GM12878 (cell line): ENCODE data around the gene COX19. TPM values are rescaled to one million over a fixed set of nuclear protein-coding genes. Genes with fewer than 3 reads are reported as not detected.

Source experiments
- ATAC-seq: fragments of 200-7000 bp; cut with Tn5 transposase; 3 replicates; pipeline ENCODE4 v1.9.1; 2020; ENCODE audit warnings: mild to moderate bottlenecking, moderate library complexity
- BruUV-seq: library from RNA; stranded (reverse); fragments of 400-500 nt; replicated peaks from 2 replicates; lab custom pipeline; 2021; lab: Mats Ljungman, UMichigan
- CTCF ChIA-PET: fragments of 300-600 bp; sonication (Branson Sonifier 250); formaldehyde crosslinking; extraction: SDS; loops from one replicate; lab custom pipeline; 2021; ENCODE audit warnings: inconsistent platforms; lab: Yijun Ruan, JAX
- POLR2A ChIA-PET: fragments of 350-600 bp; formaldehyde crosslinking; extraction: SDS; loops from one replicate; lab custom pipeline; 2021; ENCODE audit warnings: inconsistent platforms; lab: Charles Lee
- RAD21 ChIA-PET: fragments of 300-600 bp; sonication (Branson Sonifier 250); formaldehyde crosslinking; loops from one replicate; lab custom pipeline; 2023; ENCODE audit warnings: antibody characterized with exemption; ENCODE audit not compliant: unreplicated experiment; lab: Charles Lee
- SMC1A ChIA-PET: fragments of 300-600 bp; sonication (Branson Sonifier 250); formaldehyde crosslinking; loops from one replicate; lab custom pipeline; 2023; ENCODE audit not compliant: unreplicated experiment, uncharacterized antibody; lab: Charles Lee
- DNase-seq: peaks from one replicate; pipeline ENCODE4 v3.0.0-alpha.2; 2011; ENCODE audit warnings: low read depth, low spot score
- FAIRE-seq: peaks from 3 replicates; lab custom pipeline; 2011; peaks lifted over from hg19 to GRCh38; lab: Jason Lieb, UNC
- H2AFZ ChIP-seq: 2 replicates; pipeline ENCODE4 v1.6.0; 2011; ENCODE audit warnings: low read depth, low read length, control low read depth; ENCODE audit not compliant: control insufficient read depth
- H3K27ac ChIP-seq: 2 replicates; pipeline ENCODE4 v1.5.1; 2011; ENCODE audit warnings: control low read depth; ENCODE audit not compliant: control insufficient read depth, insufficient read depth
- H3K27me3 ChIP-seq, 2 experiments: replicated peaks in 1 of 2; 2 replicates each; pipeline versions ENCODE4 v1.6.0 to v1.6.1; 2011; ENCODE audit warnings: low read length in 1 of 2; ENCODE audit not compliant: control insufficient read depth in 2 of 2, insufficient read depth in 2 of 2
- H3K36me3 ChIP-seq, 2 experiments: 2 replicates each; pipeline ENCODE4 v1.5.1; 2011; ENCODE audit warnings: low read length in 1 of 2; ENCODE audit not compliant: control insufficient read depth in 2 of 2, insufficient read depth in 2 of 2
- H3K4me1 ChIP-seq: 2 replicates; pipeline ENCODE4 v1.6.1; 2011; ENCODE audit warnings: mild to moderate bottlenecking, low read length, moderate library complexity, mixed read lengths; ENCODE audit not compliant: control insufficient read depth, insufficient read depth
- H3K4me2 ChIP-seq: 2 replicates; pipeline ENCODE4 v1.6.0; 2011; ENCODE audit warnings: control low read depth; ENCODE audit not compliant: control insufficient read depth, insufficient read depth
- H3K4me3 ChIP-seq: fragments of 200-600 bp; sonication (generic); 2 replicates; pipeline ENCODE4 v1.5.1; 2016
- H3K79me2 ChIP-seq: 2 replicates; pipeline ENCODE4 v1.6.0; 2011; ENCODE audit warnings: low read length; ENCODE audit not compliant: control insufficient read depth, insufficient read depth
- H3K9ac ChIP-seq: 2 replicates; pipeline ENCODE4 v1.8.0; 2011; ENCODE audit warnings: low read length, control low read depth, mixed read lengths; ENCODE audit not compliant: control insufficient read depth, insufficient read depth
- H3K9me3 ChIP-seq: replicated peaks from 3 replicates; pipeline ENCODE4 v1.5.1; 2011; ENCODE audit warnings: mild to moderate bottlenecking, low read length; ENCODE audit not compliant: control insufficient read depth, insufficient read depth
- H4K20me1 ChIP-seq: 2 replicates; pipeline ENCODE4 v1.6.0; 2011; ENCODE audit not compliant: control insufficient read depth, insufficient read depth
- CTCF ChIP-seq, 3 experiments: IDR thresholded peaks in 2 of 3; conservative IDR thresholded peaks in 1 of 3; 2 replicates each; pipeline ENCODE4 v1.5.1; 2011; ENCODE audit warnings: low read depth in 3 of 3, low read length in 3 of 3, mild to moderate bottlenecking in 3 of 3, control low read depth in 2 of 3, moderate library complexity in 2 of 3, inconsistent platforms in 1 of 3, mixed read lengths in 1 of 3; ENCODE audit not compliant: control insufficient read depth in 2 of 3, insufficient read depth in 1 of 3; ENCODE audit errors: extremely low read depth in 1 of 3
- FOXK2 ChIP-seq: fragments of 450-650 bp; IDR thresholded peaks from 2 replicates; pipeline ENCODE4 v1.6.1; 2017; ENCODE audit warnings: mild to moderate bottlenecking, moderate library complexity
- GABPA ChIP-seq: IDR thresholded peaks from 2 replicates; pipeline ENCODE4 v1.6.1; 2014; ENCODE audit warnings: antibody characterized with exemption, low read depth, mild to moderate bottlenecking, inconsistent platforms
- POLR2A ChIP-seq: IDR thresholded peaks from 2 replicates; pipeline ENCODE4 v1.6.1; 2011; ENCODE audit warnings: low read depth, mild to moderate bottlenecking, low read length
- POLR2AphosphoS2 ChIP-seq: IDR thresholded peaks from 2 replicates; pipeline ENCODE4 v1.6.1; 2011; ENCODE audit warnings: low read depth, mild to moderate bottlenecking, low read length, improper control_type of control experiment, moderate library complexity
- POLR2AphosphoS5 ChIP-seq: IDR thresholded peaks from 2 replicates; pipeline ENCODE4 v1.6.1; 2011; ENCODE audit warnings: mild to moderate bottlenecking, low read length, inconsistent platforms
- TCF12 ChIP-seq: IDR thresholded peaks from 2 replicates; pipeline ENCODE4 v1.6.1; 2011; ENCODE audit warnings: low read depth, mild to moderate bottlenecking, low read length
- ZBTB40 ChIP-seq: fragments of 450-650 bp; IDR thresholded peaks from 2 replicates; pipeline ENCODE4 v1.6.1; 2016; ENCODE audit warnings: mild to moderate bottlenecking, moderate library complexity, borderline replicate concordance
- WGBS: methylation state at CpG from one replicate; pipeline ENCODE4 v1.1.6; 2016; ENCODE audit warnings: low lambda C conversion rate; ENCODE audit not compliant: insufficient replicate concordance, insufficient coverage; ENCODE audit errors: missing lambda C conversion rate; 5-methylcytosine and 5-hydroxymethylcytosine counted together
- in situ Hi-C: fragments of 300-500 bp; cut with MboI; formaldehyde crosslinking; loops from 9 replicates; pipeline ENCODE4 v1.14.3; 2018; ENCODE audit warnings: mixed read lengths
- intact Hi-C: fragments of 100-400 bp; cut with micrococcal nuclease; formaldehyde crosslinking; loops from one replicate; pipeline ENCODE4 v1.14.2; 2022; ENCODE audit not compliant: unreplicated experiment
- polyA plus RNA-seq, 11 experiments: library from polyadenylated mRNA; depleted of rRNA in 4 of 11; unstranded in 6 of 11; stranded (reverse) in 5 of 11; fragments of >200 nt; fragmentation: Nextera tagmentation in 4 of 11; fragmentation: Illumina TruSeq in 1 of 11; extraction: Ambion mirVana in 4 of 11; extraction: Trizol in 1 of 11; gene quantifications; 1 replicate in 1 of 11; 2 replicates in 10 of 11; pipeline versions ENCODE4 v1.2.1 to v1.2.3, GENCODE V29; 2011 to 2016; ENCODE audit warnings: inconsistent platforms in 2 of 11, missing spikeins in 2 of 11, low read depth in 1 of 11
- total RNA-seq, 4 experiments: library from RNA; depleted of rRNA in 3 of 4; stranded (reverse); fragments of >200 nt in 3 of 4; fragmentation: Illumina TruSeq in 1 of 4; extraction: Trizol in 1 of 4; gene quantifications; 2 replicates each; pipeline versions ENCODE4 v1.2.1 to v1.2.3, GENCODE V29; 2013 to 2021

COX19 gene
- total and polyA plus RNA-seq, 10 of the 15 experiments (the other 5 are each of a cell fraction or from before 2014, with no cell fraction given): 3.7 to 17.9 (median 10.8) TPM

- no TSS peak for BruUV-seq
- ATAC-seq (no peak), DNase-seq (no peak), FAIRE-seq (no peak)
- CTCF ChIA-PET: no interaction called here
- SMC1A ChIA-PET: interaction anchor here (0.8 kb wide), 1 partner anchor 15 kb away, joined by 4 read pairs; no protein-coding TSS in a partner anchor
- H3K9me3 ChIP-seq: no peaks in the 10 kb centered on the region
- H2AFZ ChIP-seq: no peak overlapping the region
- H3K27ac ChIP-seq: no peak overlapping the region
- intact Hi-C loops: no loop called here
- RAD21 ChIA-PET: no interaction called here
- no peak overlapping the region for H3K4me3 ChIP-seq
- peaks cover 2% of the 10 kb centered on the region; the same call in 1 of the 2 replicates for H3K79me2 ChIP-seq
- H3K36me3 ChIP-seq: peaks cover 4 to 17% of the 10 kb centered on the region in 2 experiments; a peak in 3 of 4 replicates
- H3K4me2 ChIP-seq: no peak overlapping the region
- POLR2A ChIA-PET: interaction anchor here (0.6 kb wide), 1 partner anchor 14 kb away, joined by 3 read pairs; no protein-coding TSS in a partner anchor
- in situ Hi-C loops: no loop called here
- H3K4me1 ChIP-seq: peaks cover 7% of the 10 kb centered on the region; the same call in 1 of the 2 replicates
- H4K20me1 ChIP-seq: no peaks in the 10 kb centered on the region
- H3K27me3 ChIP-seq: no peaks in the 10 kb centered on the region
- WGBS: 97% methylated on average over 35 of the region's 37 CpGs
- no peak for TF ChIP-seq CTCF (IDR thresholded peaks at IDR 0.05 in 2 of 3, conservative IDR thresholded peaks at IDR 0.05 in 1 of 3; ENCODE audit: control insufficient read depth in 2 of 3, extremely low read depth in 1 of 3, insufficient read depth in 1 of 3, low read depth in 3 of 3, low read length in 3 of 3)
- TF ChIP-seq TCF12: no peak
- peak; percentile 66 for TF ChIP-seq POLR2A
- no peak for TF ChIP-seq FOXK2
- TF ChIP-seq POLR2AphosphoS2: peak; percentile 61
- peak; percentile 29; the same call in 1 of the 2 replicates for TF ChIP-seq POLR2AphosphoS5
- no peak for TF ChIP-seq ZBTB40
- no peak for TF ChIP-seq GABPA
- H3K9ac ChIP-seq: no peak overlapping the region
Observed at GRCh38 chr7:1008733-1009363, 33.5 kb upstream of the COX19 start.
